BLaER1 (cell line): ENCODE data around the gene CTU2.

Experiments used
- H3K27ac ChIP-seq: shearing (Covaris generic); formaldehyde crosslinking; 2 replicates; pipeline ENCODE4 v1.8.1; 2022
- H3K27me3 ChIP-seq: shearing (Covaris generic); formaldehyde crosslinking; 2 replicates; pipeline ENCODE4 v1.8.1; 2022
- H3K36me3 ChIP-seq: shearing (Covaris generic); formaldehyde crosslinking; 2 replicates; pipeline ENCODE4 v1.8.1; 2022
- H3K4me1 ChIP-seq: shearing (Covaris generic); formaldehyde crosslinking; 2 replicates; pipeline ENCODE4 v1.8.1; 2022
- H3K4me2 ChIP-seq: shearing (Covaris generic); formaldehyde crosslinking; 2 replicates; pipeline ENCODE4 v1.8.1; 2022
- H3K4me3 ChIP-seq: shearing (Covaris generic); formaldehyde crosslinking; 2 replicates; pipeline ENCODE4 v1.8.1; 2022
- H3K9ac ChIP-seq: shearing (Covaris generic); formaldehyde crosslinking; 2 replicates; pipeline ENCODE4 v1.8.1; 2022
- H3K9me3 ChIP-seq: shearing (Covaris generic); formaldehyde crosslinking; 2 replicates; pipeline ENCODE4 v1.8.1; 2022
- H4K20me1 ChIP-seq: shearing (Covaris generic); formaldehyde crosslinking; 2 replicates; pipeline ENCODE4 v1.8.1; 2022
- Cebpa-rat ChIP-seq: shearing (Covaris generic); IDR thresholded peaks from 2 replicates; pipeline ENCODE4 v1.8.1; 2022

CTU2 gene

DNA sequence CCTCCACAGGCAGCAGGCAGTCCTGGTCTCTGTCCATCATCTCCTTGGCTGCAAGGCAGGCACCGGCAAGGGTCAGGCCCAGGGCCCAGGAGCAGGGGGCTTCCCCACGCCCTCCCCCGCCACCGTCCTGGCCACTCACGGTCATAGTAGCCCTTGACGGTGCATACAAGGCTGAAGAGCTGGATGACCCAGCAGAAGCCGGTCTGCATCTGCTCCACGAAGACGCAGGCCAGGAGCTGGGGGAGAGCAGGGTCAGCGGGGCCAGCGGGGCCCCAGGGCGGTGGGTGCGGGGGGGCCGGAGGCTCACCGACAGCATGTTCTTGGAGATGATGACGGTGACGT, 20.1 kb downstream of the CTU2 start:
- Histone ChIP-seq H3K9me3 (no peaks in the 10 kb centered on the region), H3K4me1 (peaks cover 18% of the 10 kb centered on the region), H3K9ac (no peak overlapping the region), H3K4me3 (no peak overlapping the region), H4K20me1 (peaks cover 52% of the 10 kb centered on the region), H3K36me3 (peaks cover 85% of the 10 kb centered on the region), H3K27ac (no peak overlapping the region), H3K27me3 (no peaks in the 10 kb centered on the region), H3K4me2 (no peak overlapping the region)
- no peak for TF ChIP-seq Cebpa-rat

DNA sequence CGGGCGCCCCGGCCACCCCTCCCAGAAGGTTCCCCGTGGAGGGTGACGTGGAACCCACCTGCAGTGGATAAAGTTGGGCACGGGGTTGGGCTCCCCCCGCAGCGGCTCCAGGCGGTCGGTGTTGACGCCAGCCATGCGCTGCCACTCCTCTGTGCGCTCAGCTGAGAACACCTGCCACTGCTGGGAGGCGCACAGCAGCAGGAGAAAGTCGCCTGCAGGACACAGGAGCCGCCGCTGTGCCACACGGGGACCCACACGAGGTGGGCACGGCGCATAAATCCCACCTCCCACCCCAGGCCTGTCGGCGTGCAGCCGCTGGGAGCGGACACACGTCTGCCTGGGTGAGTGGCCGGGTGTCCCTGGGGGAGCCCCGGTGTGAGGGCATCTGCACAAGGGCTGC, 20.7 kb downstream of the CTU2 start:
- Histone ChIP-seq H3K27ac (no peak overlapping the region), H3K9me3 (no peaks in the 10 kb centered on the region), H3K4me1 (peaks cover 21% of the 10 kb centered on the region), H4K20me1 (peaks cover 51% of the 10 kb centered on the region), H3K4me2 (no peak overlapping the region), H3K27me3 (no peaks in the 10 kb centered on the region), H3K9ac (no peak overlapping the region), H3K36me3 (peaks cover 84% of the 10 kb centered on the region), H3K4me3 (no peak overlapping the region)
- TF ChIP-seq Cebpa-rat, result no peak

DNA sequence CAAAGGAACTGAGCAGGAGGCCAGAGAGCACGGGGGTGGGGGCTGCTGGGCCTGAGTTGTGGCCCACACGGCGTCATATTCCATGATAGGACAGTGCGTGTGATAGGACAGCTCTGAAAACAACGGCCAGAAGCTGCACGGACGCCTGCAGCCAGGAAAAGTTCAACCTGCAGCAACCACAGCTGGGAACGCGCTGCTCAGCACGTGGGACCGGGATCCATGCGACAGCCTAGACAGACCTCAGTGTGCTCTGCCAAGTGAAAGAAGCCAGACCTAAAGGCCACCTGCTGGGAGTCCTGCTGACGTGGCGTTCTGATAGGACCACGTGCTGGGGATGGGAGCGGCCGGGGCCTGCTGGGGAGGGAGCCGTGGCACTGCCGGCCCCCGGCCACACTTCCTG, 21.6 kb downstream of the CTU2 start:
- H3K4me3 ChIP-seq, result no peak overlapping the region
- H3K4me2 ChIP-seq, result peak overlapping the region; percentile 60
- peaks cover 84% of the 10 kb centered on the region for H3K36me3 ChIP-seq
- H3K4me1 ChIP-seq, result peaks cover 21% of the 10 kb centered on the region
- H3K27ac ChIP-seq, result peak overlapping the region; percentile 53; the same call in 1 of the 2 replicates
- no peak for TF ChIP-seq Cebpa-rat
- H3K27me3 ChIP-seq, result no peaks in the 10 kb centered on the region
- peaks cover 53% of the 10 kb centered on the region for H4K20me1 ChIP-seq
- peak overlapping the region; percentile 53; the same call in 1 of the 2 replicates for H3K9ac ChIP-seq
- H3K9me3 ChIP-seq, result no peaks in the 10 kb centered on the region

DNA sequence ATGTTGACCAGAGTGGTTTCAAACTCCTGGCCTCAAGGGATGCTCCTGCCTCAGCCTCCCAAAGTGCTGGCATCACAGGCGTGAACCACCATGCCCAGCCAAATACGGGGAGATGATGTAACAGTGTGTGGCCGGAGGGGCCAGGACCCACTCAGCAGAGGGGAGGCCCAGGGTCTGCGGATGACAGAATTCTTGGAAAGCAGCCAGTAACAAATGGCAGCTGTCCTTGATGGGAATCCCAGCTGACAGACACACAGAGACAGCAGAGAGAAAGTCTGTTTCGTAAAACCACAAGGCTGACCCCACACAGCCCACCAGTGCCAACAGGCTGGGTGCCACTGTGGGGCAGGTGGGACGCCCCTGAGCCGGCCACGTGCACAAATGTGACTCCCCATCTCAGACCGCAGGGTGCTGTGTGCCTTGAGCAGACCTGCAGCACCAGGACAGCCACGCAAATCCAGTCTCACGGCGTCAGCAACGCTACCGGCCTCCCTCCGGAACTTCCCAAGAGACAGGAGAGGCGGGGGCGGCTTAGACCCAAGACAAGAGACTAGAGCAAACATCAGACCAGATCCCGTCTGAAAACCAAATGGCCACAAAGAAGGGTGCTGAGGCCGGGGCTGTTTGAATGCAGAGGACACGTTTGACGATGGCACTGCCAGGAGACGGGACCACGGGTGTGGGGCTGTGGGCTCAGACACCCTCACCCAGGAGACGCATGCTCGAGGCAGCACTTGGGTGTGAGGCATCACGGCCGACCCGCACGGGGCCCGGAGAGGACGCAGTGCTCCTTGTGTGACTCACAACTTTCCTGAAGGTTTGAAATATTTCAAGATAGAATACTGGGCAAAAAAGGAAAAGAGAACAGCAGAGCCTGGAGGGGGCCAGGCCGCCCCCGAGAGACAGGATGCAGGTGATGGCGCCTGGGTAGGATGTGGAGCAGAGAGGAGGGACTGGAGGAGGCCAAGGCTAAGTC, 24.6 kb downstream of the CTU2 start:
- H4K20me1 ChIP-seq, result peaks cover 54% of the 10 kb centered on the region
- no peaks in the 10 kb centered on the region for H3K9me3 ChIP-seq
- H3K27ac ChIP-seq, result no peak overlapping the region
- no peaks in the 10 kb centered on the region for H3K27me3 ChIP-seq
- no peak overlapping the region for H3K4me3 ChIP-seq
- H3K4me1 ChIP-seq, result peaks cover 21% of the 10 kb centered on the region
- H3K36me3 ChIP-seq, result peaks cover 84% of the 10 kb centered on the region
- H3K4me2 ChIP-seq, result peak overlapping the region; percentile 5; the same call in 1 of the 2 replicates
- no peak for TF ChIP-seq Cebpa-rat
- no peak overlapping the region for H3K9ac ChIP-seq

DNA sequence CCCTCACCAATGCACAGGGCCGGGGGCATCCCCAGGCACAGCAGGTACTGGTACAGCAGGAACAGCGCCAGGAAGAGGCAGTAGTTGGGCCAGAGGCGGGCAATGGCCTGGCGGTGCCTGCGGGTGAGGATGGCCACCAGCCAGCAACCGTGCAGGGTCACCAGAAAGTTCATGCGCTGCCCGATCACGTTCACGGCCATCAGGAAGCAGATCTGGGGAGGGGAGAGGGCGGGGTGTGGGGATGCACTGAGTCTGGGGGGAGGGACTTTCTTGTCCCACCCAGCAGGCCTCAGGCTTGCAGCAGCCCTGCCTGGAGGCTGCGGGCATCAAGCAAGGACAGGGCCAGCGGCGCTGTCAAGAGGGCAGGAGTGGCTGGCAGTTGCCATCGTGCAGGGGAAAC, 25.4 kb downstream of the CTU2 start:
- peaks cover 57% of the 10 kb centered on the region for H4K20me1 ChIP-seq
- H3K27ac ChIP-seq, result no peak overlapping the region
- H3K4me2 ChIP-seq, result peak overlapping the region; percentile 5; the same call in 1 of the 2 replicates
- peaks cover 21% of the 10 kb centered on the region for H3K4me1 ChIP-seq
- no peak overlapping the region for H3K9ac ChIP-seq
- no peak for TF ChIP-seq Cebpa-rat
- H3K36me3 ChIP-seq, result peaks cover 84% of the 10 kb centered on the region
- no peaks in the 10 kb centered on the region for H3K27me3 ChIP-seq
- H3K4me3 ChIP-seq, result no peak overlapping the region
- H3K9me3 ChIP-seq, result no peaks in the 10 kb centered on the region

GRCh38 chr16:88732172-88732960, 26.1 kb downstream of the CTU2 start:
- no peaks in the 10 kb centered on the region for H3K9me3 ChIP-seq
- peaks cover 27% of the 10 kb centered on the region for H3K4me1 ChIP-seq
- no peaks in the 10 kb centered on the region for H3K27me3 ChIP-seq
- TF ChIP-seq Cebpa-rat, result no peak
- no peak overlapping the region for H3K27ac ChIP-seq
- no peak overlapping the region for H3K4me2 ChIP-seq
- H3K9ac ChIP-seq, result no peak overlapping the region
- peaks cover 81% of the 10 kb centered on the region for H3K36me3 ChIP-seq
- H3K4me3 ChIP-seq, result no peak overlapping the region
- peaks cover 63% of the 10 kb centered on the region for H4K20me1 ChIP-seq

DNA sequence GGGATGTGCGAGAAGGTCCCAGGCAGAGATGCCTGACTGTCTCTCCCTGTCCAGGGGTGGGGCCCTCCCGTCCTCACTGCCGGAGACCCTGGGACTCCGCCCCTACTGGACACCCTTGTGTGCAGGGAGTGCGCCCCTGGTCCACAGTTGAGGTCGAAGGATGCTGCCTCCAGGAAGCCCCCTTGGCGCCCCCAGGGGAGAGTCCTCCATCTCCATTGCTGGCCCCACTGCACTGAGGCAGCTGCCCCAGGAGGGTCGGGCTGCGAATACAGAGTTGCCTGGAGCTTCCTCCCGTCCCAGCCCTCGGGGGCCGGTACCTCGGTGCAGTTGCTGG, 26.6 kb downstream of the CTU2 start:
- H3K4me2 ChIP-seq, result no peak overlapping the region
- no peak overlapping the region for H3K27ac ChIP-seq
- peaks cover 68% of the 10 kb centered on the region for H4K20me1 ChIP-seq
- H3K9me3 ChIP-seq, result no peaks in the 10 kb centered on the region
- H3K4me1 ChIP-seq, result peaks cover 28% of the 10 kb centered on the region
- H3K4me3 ChIP-seq, result no peak overlapping the region
- H3K9ac ChIP-seq, result no peak overlapping the region
- no peak for TF ChIP-seq Cebpa-rat
- no peaks in the 10 kb centered on the region for H3K27me3 ChIP-seq
- peaks cover 81% of the 10 kb centered on the region for H3K36me3 ChIP-seq

DNA sequence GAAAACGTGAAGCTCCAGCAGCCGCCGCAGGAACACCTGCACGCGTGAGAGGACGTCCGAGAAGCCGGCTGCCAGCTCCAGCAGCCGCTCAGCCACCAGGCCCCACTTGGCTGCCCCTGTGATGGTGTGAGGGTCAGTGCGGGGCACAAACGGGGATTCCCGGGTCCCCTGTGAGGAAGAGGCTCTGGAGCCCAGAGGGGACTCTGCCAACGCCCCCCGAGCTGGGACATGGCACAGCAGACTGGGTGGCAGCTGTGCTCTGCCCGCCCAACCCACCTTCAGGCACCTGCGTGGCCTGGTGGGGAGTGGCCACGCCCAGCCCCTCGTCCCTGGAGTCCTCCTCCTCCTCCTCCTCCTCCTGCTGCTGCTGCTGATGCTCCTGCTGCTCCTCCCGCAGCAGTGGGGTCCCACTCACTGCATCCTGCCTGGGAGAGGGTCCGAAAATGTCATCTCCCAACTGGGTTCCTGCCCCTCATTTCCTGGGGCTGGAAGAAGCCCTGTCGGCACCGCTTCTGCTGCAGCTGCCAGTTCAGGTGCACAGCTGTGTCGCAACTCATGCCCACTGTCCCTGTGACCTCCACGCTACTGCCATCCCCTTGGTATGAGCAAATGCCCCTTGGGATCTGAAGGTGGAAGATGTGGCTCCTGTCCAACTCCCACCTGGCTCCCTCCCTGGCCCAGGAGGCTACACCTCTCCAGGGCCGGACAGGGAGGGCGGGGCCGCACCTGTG, 27.5 kb downstream of the CTU2 start:
- no peak for TF ChIP-seq Cebpa-rat
- Histone ChIP-seq H3K27me3 (no peaks in the 10 kb centered on the region), H3K36me3 (peaks cover 84% of the 10 kb centered on the region), H3K4me1 (peaks cover 32% of the 10 kb centered on the region), H3K9me3 (no peaks in the 10 kb centered on the region), H3K4me2 (no peak overlapping the region), H3K9ac (no peak overlapping the region), H3K27ac (no peak overlapping the region), H4K20me1 (peaks cover 77% of the 10 kb centered on the region), H3K4me3 (no peak overlapping the region)

GRCh38 chr16:88734361-88734728, 28.0 kb downstream of the CTU2 start:
- H3K27me3 ChIP-seq, result no peaks in the 10 kb centered on the region
- peaks cover 82% of the 10 kb centered on the region for H4K20me1 ChIP-seq
- no peak overlapping the region for H3K4me2 ChIP-seq
- no peak overlapping the region for H3K9ac ChIP-seq
- TF ChIP-seq Cebpa-rat, result no peak
- H3K4me1 ChIP-seq, result peaks cover 38% of the 10 kb centered on the region
- no peak overlapping the region for H3K4me3 ChIP-seq
- no peaks in the 10 kb centered on the region for H3K9me3 ChIP-seq
- H3K27ac ChIP-seq, result no peak overlapping the region
- H3K36me3 ChIP-seq, result peaks cover 86% of the 10 kb centered on the region
